ENCODE data around the gene COMMD7. TPM values are rescaled to one million over a fixed set of nuclear protein-coding genes. Genes with fewer than 3 reads are reported as not detected.

Gene COMMD7
- polyA plus RNA-seq, 3 donors = 67.5 to 72.5 (median 71.9) TPM

- no peak for DNase-seq
These were observed 87.3 kb downstream of the COMMD7 start for GRCh38 chr20:32655903-32656512.

- DNase-seq = peak; percentile 78
These were observed 90.3 kb downstream of the COMMD7 start for GRCh38 chr20:32652739-32653526.

Other genes starting within 250 kb of the COMMD7 start
- gene NOL4L, start 158.1 kb downstream of the COMMD7 start, polyA plus RNA-seq (ENCODE audit: insufficient read length in 3 of 3) = 10 to 100 TPM; 54.3 to 63.2 (median 61.8) TPM
- under 1 TPM; 0.10 to 0.51 (median 0.33) TPM for gene C20orf203, start 69.5 kb downstream of the COMMD7 start, polyA plus RNA-seq (ENCODE audit: insufficient read length in 3 of 3)
- 1 to 10 TPM; 7.8 to 9.9 (median 8.6) TPM for gene DNMT3B, start 18.9 kb upstream of the COMMD7 start, polyA plus RNA-seq (ENCODE audit: insufficient read length in 3 of 3)
- 100 to 1,000 TPM; 101 to 109 (median 106) TPM for gene MAPRE1, start 76.5 kb upstream of the COMMD7 start, polyA plus RNA-seq (ENCODE audit: insufficient read length in 3 of 3)
- gene EFCAB8, start 115.5 kb upstream of the COMMD7 start, polyA plus RNA-seq (ENCODE audit: insufficient read length in 3 of 3) = under 1 TPM; 0.06 to 0.21 (median 0.09) TPM